ENCODE measurements around the gene RUNX3. TPM values are rescaled to one million over a fixed set of nuclear protein-coding genes. Genes with fewer than 3 reads are reported as not detected.

RUNX3 gene
- total RNA-seq, 2 donors from 2014 or later: 6.8 to 8.5 TPM

DNA sequence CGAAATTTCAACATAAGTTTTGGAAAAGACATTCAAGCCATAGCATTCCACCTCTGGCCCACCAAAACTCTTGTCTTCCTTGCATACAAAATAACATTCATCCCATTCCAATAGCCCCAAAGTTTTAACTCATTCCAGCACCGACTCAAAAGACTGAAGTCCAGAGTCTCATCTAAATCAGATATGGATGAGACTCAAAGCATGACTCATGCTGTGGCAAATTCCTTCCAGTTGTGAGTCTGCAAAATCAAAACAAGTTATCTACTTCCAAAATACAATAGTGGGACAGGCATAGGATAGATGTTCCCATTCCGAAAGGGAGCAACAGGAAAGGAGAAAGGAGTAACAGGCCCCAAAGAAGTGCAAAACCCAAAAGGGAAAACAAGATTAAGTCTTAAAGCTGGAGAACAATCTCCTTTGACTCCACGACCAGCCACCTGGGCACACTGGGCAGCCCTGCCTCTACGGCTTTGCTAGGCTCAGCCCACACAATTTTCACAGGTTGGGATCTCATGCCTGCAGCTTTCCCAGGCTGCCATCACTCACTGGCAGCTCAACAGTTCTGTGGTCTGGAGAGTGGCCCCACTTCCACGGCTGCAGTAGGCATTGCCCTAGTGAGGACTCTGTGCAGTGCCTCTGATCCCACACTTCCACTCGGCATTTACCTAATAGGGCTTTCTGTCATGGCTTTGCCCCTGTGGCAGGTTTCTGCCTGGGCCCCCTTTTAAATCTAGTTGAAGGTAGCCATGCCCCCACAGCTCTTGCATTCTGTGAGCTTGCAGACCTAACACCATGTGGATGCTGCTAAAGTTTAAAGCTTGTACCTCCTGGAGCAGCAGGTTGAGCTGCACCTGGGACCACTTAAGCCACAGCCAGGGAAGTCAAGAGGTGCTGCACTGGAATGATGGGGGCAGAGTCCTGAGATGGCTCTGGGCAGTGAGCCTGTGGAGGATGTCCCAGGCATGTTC is 51.0 kb downstream of the RUNX3 start:
- TF ChIP-seq, protein P1, sequence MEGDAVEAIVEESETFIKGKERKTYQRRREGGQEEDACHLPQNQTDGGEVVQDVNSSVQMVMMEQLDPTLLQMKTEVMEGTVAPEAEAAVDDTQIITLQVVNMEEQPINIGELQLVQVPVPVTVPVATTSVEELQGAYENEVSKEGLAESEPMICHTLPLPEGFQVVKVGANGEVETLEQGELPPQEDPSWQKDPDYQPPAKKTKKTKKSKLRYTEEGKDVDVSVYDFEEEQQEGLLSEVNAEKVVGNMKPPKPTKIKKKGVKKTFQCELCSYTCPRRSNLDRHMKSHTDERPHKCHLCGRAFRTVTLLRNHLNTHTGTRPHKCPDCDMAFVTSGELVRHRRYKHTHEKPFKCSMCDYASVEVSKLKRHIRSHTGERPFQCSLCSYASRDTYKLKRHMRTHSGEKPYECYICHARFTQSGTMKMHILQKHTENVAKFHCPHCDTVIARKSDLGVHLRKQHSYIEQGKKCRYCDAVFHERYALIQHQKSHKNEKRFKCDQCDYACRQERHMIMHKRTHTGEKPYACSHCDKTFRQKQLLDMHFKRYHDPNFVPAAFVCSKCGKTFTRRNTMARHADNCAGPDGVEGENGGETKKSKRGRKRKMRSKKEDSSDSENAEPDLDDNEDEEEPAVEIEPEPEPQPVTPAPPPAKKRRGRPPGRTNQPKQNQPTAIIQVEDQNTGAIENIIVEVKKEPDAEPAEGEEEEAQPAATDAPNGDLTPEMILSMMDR (IDR thresholded peaks at IDR 0.05): no peak
- Histone ChIP-seq H3K27ac (no peak overlapping the region), H3K9me3 (no peaks in the 10 kb centered on the region), H3K27me3 (replicated peaks; ENCODE audit: insufficient read depth) (no peaks in the 10 kb centered on the region), H3K36me3 (no peaks in the 10 kb centered on the region), H3K4me1 (ENCODE audit: control insufficient read depth in 1 of 2, low read depth in 2 of 2) (no peaks in the 10 kb centered on the region), H3K4me3 (no peak overlapping the region)
- no peak for DNase-seq (ENCODE audit: low spot score)
- no peak for ATAC-seq (ENCODE audit: insufficient number of reproducible peaks, low FRiP score, low read depth)

DNA sequence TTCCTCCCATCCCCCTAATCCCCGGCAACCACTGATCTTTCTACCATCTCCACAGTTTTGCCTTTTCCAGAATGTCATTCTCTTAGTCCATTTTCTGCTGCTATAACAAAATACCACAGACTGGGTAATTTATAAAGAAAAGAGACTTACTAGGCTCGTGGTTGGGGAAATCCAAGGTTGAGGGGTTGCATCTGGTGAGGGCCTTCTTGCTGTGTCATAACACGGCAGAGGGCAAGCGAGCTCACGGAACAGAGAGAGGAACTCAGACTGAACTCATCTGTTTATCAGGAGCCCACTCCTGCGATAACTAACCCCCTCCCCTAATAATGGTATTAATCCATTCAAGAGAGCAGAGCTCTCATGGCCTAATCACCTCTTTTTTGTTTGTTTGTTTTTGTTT is 52.0 kb downstream of the RUNX3 start:
- Histone ChIP-seq H3K4me3 (no peak overlapping the region), H3K27me3 (replicated peaks; ENCODE audit: insufficient read depth) (no peaks in the 10 kb centered on the region), H3K9me3 (no peaks in the 10 kb centered on the region), H3K4me1 (ENCODE audit: control insufficient read depth in 1 of 2, low read depth in 2 of 2) (no peaks in the 10 kb centered on the region), H3K36me3 (no peaks in the 10 kb centered on the region), H3K27ac (no peak overlapping the region)
- ATAC-seq (ENCODE audit: insufficient number of reproducible peaks, low FRiP score, low read depth) (no peak), DNase-seq (ENCODE audit: low spot score) (no peak)
- TF ChIP-seq, protein P1 (IDR thresholded peaks at IDR 0.05): no peak

GRCh38 chr1:24875991-24876506 is 54.0 kb downstream of the RUNX3 start:
- ATAC-seq (ENCODE audit: insufficient number of reproducible peaks, low FRiP score, low read depth) (no peak), DNase-seq (ENCODE audit: low spot score) (no peak)
- H3K4me1 ChIP-seq (ENCODE audit: control insufficient read depth in 1 of 2, low read depth in 2 of 2): no peaks in the 10 kb centered on the region

DNA sequence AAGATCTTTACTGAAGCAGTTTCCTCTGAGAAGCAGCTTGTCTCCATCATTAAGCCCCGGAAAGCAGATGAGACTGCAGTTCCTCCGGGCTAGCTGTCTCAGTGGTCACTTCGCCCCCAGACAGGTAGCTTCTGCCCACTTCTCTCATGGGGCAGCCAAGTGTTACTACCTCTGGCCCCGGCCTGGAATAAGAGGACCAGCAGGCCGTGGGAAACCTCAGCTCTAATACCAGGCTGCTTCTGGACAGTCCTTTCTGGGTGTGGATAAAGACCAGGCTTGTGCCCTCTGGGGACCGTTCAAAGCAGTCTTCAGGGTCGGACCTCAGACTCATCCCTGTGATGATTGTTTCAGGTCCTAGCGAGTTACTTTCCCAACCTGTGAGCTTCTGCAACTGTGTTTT is 54.8 kb downstream of the RUNX3 start:
- Histone ChIP-seq H3K36me3 (no peaks in the 10 kb centered on the region), H3K4me1 (ENCODE audit: control insufficient read depth in 1 of 2, low read depth in 2 of 2) (no peaks in the 10 kb centered on the region), H3K27me3 (replicated peaks; ENCODE audit: insufficient read depth) (no peaks in the 10 kb centered on the region), H3K27ac (no peak overlapping the region), H3K4me3 (no peak overlapping the region), H3K9me3 (no peaks in the 10 kb centered on the region)
- ATAC-seq (ENCODE audit: insufficient number of reproducible peaks, low FRiP score, low read depth): no peak
- DNase-seq (ENCODE audit: low spot score): no peak
- TF ChIP-seq, protein P1 (IDR thresholded peaks at IDR 0.05): no peak

More at GRCh38 chr1:24875991-24876506, 54.0 kb downstream of the RUNX3 start:
- no peaks in the 10 kb centered on the region for H3K9me3 ChIP-seq
- no peaks in the 10 kb centered on the region for H3K36me3 ChIP-seq
- no peak overlapping the region for H3K27ac ChIP-seq
- TF ChIP-seq, protein P1 (IDR thresholded peaks at IDR 0.05): no peak
- H3K4me3 ChIP-seq: no peak overlapping the region
- H3K27me3 ChIP-seq (replicated peaks; ENCODE audit: insufficient read depth): no peaks in the 10 kb centered on the region

DNA sequence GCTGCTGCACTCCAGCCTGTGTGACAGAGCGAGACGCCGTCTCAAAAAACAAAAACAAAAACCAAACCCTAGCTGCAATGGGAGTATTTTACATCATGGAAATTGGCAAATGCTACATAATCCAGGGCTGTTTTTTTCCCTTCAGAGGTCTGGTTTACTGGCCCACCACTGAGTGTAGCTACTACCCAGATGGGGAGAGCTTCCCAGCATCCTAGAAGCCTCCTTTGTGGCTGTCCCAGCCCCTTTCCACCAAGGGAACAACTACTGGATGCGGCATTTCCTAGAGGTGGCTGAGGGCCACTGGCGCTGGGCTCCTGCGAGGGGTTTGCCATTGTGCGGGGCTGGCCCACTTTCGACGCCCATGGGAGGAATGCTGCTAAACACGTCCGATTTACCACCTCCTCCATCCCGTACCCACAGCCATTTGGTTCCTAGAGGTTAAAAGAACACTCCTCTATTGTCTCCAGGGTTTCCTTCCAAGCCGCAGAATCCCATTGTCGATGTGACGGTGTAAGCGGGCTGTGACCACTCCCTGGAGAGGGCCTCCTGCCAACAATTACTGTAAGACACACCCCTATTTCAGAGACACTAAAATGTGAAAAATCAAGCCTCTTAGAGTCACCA is 55.4 kb downstream of the RUNX3 start:
- Histone ChIP-seq H3K36me3 (no peaks in the 10 kb centered on the region), H3K4me3 (no peak overlapping the region), H3K4me1 (ENCODE audit: control insufficient read depth in 1 of 2, low read depth in 2 of 2) (no peaks in the 10 kb centered on the region), H3K27me3 (replicated peaks; ENCODE audit: insufficient read depth) (no peaks in the 10 kb centered on the region), H3K9me3 (no peaks in the 10 kb centered on the region), H3K27ac (no peak overlapping the region)
- ATAC-seq (ENCODE audit: insufficient number of reproducible peaks, low FRiP score, low read depth) (no peak), DNase-seq (ENCODE audit: low spot score) (no peak)
- TF ChIP-seq, protein P1 (IDR thresholded peaks at IDR 0.05): no peak

Data from thoracic aorta (tissue), 2 donors.